ENCODE data around the gene RAB33B. TPM values are rescaled to one million over a fixed set of nuclear protein-coding genes. Genes with fewer than 3 reads are reported as not detected.

The RAB33B gene
- total and polyA plus RNA-seq, 9 of the 15 experiments (the other 6 are each of a cell fraction or from before 2014, with no cell fraction given), result 1.7 to 3.7 (median 3.0) TPM

- TF ChIP-seq ZBTB40 (IDR thresholded peaks at IDR 0.05) (0 out of 2 replicates have a peak, but pooled peaks have one; percentile 2), ZBTB40 (CRISPR knock-in tag; IDR thresholded peaks at IDR 0.05) (no peak), XRCC5 (IDR thresholded peaks at IDR 0.05; ENCODE audit: low read depth, low read length) (0 out of 2 replicates have a peak, but pooled peaks have one; percentile 3), DDX20 (tag; IDR thresholded peaks at IDR 0.05; ENCODE audit: low read depth) (no peak), SRSF1 (IDR thresholded peaks at IDR 0.05; ENCODE audit: low read depth, low read length) (no peak), ZNF586 (CRISPR knock-in tag; conservative IDR thresholded peaks at IDR 0.05) (no peak), MCM5 (IDR thresholded peaks at IDR 0.05; ENCODE audit: low read depth) (no peak), HBP1 (CRISPR knock-in tag; IDR thresholded peaks at IDR 0.05) (no peak), MCM2 (IDR thresholded peaks at IDR 0.05; ENCODE audit: low read depth) (no peak), KLF13 (tag; IDR thresholded peaks at IDR 0.05; ENCODE audit: borderline replicate concordance, low read depth) (peak; percentile 70; the same call in 1 of the 2 replicates)
Measured at GRCh38 chr4:139453371-139454110, 380 bp upstream of the RAB33B start (continued).

All from K562 (cell line).